Motor neuron (in vitro differentiated cells): ENCODE measurements around the gene TAF1B. TPM values are rescaled to one million over a fixed set of nuclear protein-coding genes. Genes with fewer than 3 reads are reported as not detected.

ENCODE experiments used
- ATAC-seq, 8 experiments: fragments of 200-7000 bp; cut with Tn5 transposase; replicated peaks in 6 of 8; 2 replicates each; pipeline ENCODE4 v1.8.0; 2021; ENCODE audit warnings: mild to moderate bottlenecking in 8 of 8, moderate library complexity in 8 of 8
- H3K27ac ChIP-seq, 2 donors: fragments of 250-450 bp; sonication (Bioruptor Pico); 2 replicates each; pipeline ENCODE4 v1.9.0; 2021; ENCODE audit warnings: antibody characterized with exemption in 2 of 2, mild to moderate bottlenecking in 2 of 2, moderate library complexity in 1 of 2
- H3K4me1 ChIP-seq, 2 donors: fragments of 250-450 bp; sonication (Bioruptor Pico); replicated peaks in 1 of 2; 2 replicates each; pipeline ENCODE4 v1.6.1; 2021; ENCODE audit warnings: antibody characterized with exemption in 2 of 2, mild to moderate bottlenecking in 2 of 2, moderate library complexity in 1 of 2
- H3K4me3 ChIP-seq, 5 donors: fragments of 250-450 bp; sonication (Bioruptor Pico); 2 replicates each; pipeline ENCODE4 v1.9.0; 2021; ENCODE audit warnings: antibody characterized with exemption in 5 of 5, mild to moderate bottlenecking in 5 of 5, moderate library complexity in 4 of 5
- WGBS, 10 experiments: fragments of 450-650 bp; shearing (Covaris generic); methylation state at CpG; one replicate each; pipeline ENCODE4 v1.0.0; 2022; 5-methylcytosine and 5-hydroxymethylcytosine counted together
- in situ Hi-C, 9 experiments: fragments of 400-800 bp; cut with MboI; loops; one replicate each; pipeline ENCODE4 v1.15.0; 2021; ENCODE audit warnings: low sequenced_read_pairs in 9 of 9, low pct_unique_long_range_greater_than_20kb in 2 of 9; ENCODE audit not compliant: unreplicated experiment in 9 of 9
- total RNA-seq, 8 experiments: library from RNA; unstranded; fragments of 300-600 nt; gene quantifications; 2 replicates each; pipeline versions ENCODE4 v1.2.3 to v1.2.4, GENCODE V29; 2022

TAF1B gene
- 10 to 100 TPM; 11.8 to 33.1 (median 16.8) TPM for total RNA-seq

- H3K27ac ChIP-seq: peak within 1 kb of the TSS; percentile 74 to 82
- peak within 1 kb of the TSS; percentile 60 to 96 (median 90) for H3K4me3 ChIP-seq
- ATAC-seq: peak; percentile 85 to 96 (median 92)
- in situ Hi-C loops: no loop called here
- WGBS, 10 experiments: 0 to 2% (median 0%) methylated on average over 1 to 36 of the region's 70 CpGs; no CpG with 5 or more reads in 4 of the 10 experiments
- H3K4me1 ChIP-seq: peaks cover 9% of the 10 kb centered on the region in 2 donors
These were observed at the start of gene TAF1B for GRCh38 chr2:9843229-9844035. Gene TAF1B (plus strand): TSS chr2:9843474. CDS start chr2:9843542, 68 bp downstream.

- ATAC-seq: no peak
- peaks cover 11 to 13% of the 10 kb centered on the region in 2 donors for H3K4me1 ChIP-seq
- in situ Hi-C loops: no loop called here
- WGBS, 10 experiments: 40 to 100% (median 82%) methylated on average over 1 to 5 of the region's 17 CpGs; no CpG with 5 or more reads in 2 of the 10 experiments
- H3K4me3 ChIP-seq: no peak overlapping the region
- H3K27ac ChIP-seq: no peak overlapping the region
These were observed 49.2 kb upstream of the TAF1B start for GRCh38 chr2:9793918-9794717.

GRCh38 chr2:9795071-9795470 lies 48.2 kb upstream of the TAF1B start:
- in situ Hi-C loops: no loop called here
- Histone ChIP-seq H3K4me3 (no peak overlapping the region), H3K4me1 (peaks cover 11 to 13% of the 10 kb centered on the region in 2 donors), H3K27ac (no peak overlapping the region)
- WGBS, 10 experiments: 60 to 80% (median 71%) methylated on average over 1 to 3 of the region's 6 CpGs; no CpG with 5 or more reads in 6 of the 10 experiments
- ATAC-seq: no peak

- in situ Hi-C loops: no loop called here
- 58 to 90% (median 70%) methylated on average over 2 to 6 of the region's 13 CpGs; no CpG with 5 or more reads in 1 of the 10 experiments for WGBS, 10 experiments
- Histone ChIP-seq H3K4me3 (no peak overlapping the region), H3K4me1 (peaks cover 13 to 16% of the 10 kb centered on the region in 2 donors), H3K27ac (no peak overlapping the region)
- ATAC-seq: no peak
These were observed 46.9 kb upstream of the TAF1B start for GRCh38 chr2:9796056-9797010.

GRCh38 chr2:9797086-9797485 lies 46.2 kb upstream of the TAF1B start:
- H3K27ac ChIP-seq: no peak overlapping the region
- WGBS, 10 experiments: 43 to 100% (median 70%) methylated on average over 1 to 3 of the region's 4 CpGs; no CpG with 5 or more reads in 6 of the 10 experiments
- peaks cover 13 to 16% of the 10 kb centered on the region in 2 donors for H3K4me1 ChIP-seq
- no peak overlapping the region for H3K4me3 ChIP-seq
- no peak for ATAC-seq
- in situ Hi-C loops: no loop called here

GRCh38 chr2:9797681-9798556 lies 45.4 kb upstream of the TAF1B start:
- no peak for ATAC-seq
- no peak overlapping the region for H3K4me3 ChIP-seq
- peaks cover 13 to 16% of the 10 kb centered on the region in 2 donors for H3K4me1 ChIP-seq
- H3K27ac ChIP-seq: no peak overlapping the region
- in situ Hi-C loops: no loop called here
- WGBS, 10 experiments: 50 to 100% (median 86%) methylated on average over 1 to 10 of the region's 18 CpGs; no CpG with 5 or more reads in 3 of the 10 experiments

- WGBS, 10 experiments: 74 to 100% (median 92%) methylated on average over 2 to 8 of the region's 11 CpGs; no CpG with 5 or more reads in 1 of the 10 experiments
- in situ Hi-C loops: no loop called here
- ATAC-seq: no peak
- Histone ChIP-seq H3K4me1 (peaks cover 13 to 16% of the 10 kb centered on the region in 2 donors), H3K27ac (no peak overlapping the region), H3K4me3 (no peak overlapping the region)
These were observed 44.2 kb upstream of the TAF1B start for GRCh38 chr2:9799011-9799596.

GRCh38 chr2:9799729-9800632 lies 43.3 kb upstream of the TAF1B start:
- in situ Hi-C loops: loop anchor here in 5 of 9 experiments (25.0 kb wide), 3 partner anchors 237 to 637 kb away; partner anchors contain the start of genes KLF11 (in 3 of the 5) and ODC1 (in 1 of the 5)

GRCh38 chr2:9800639-9800974 lies 42.7 kb upstream of the TAF1B start:
- Histone ChIP-seq H3K4me1 (peaks cover 16% of the 10 kb centered on the region in 2 donors), H3K4me3 (no peak overlapping the region), H3K27ac (no peak overlapping the region)
- WGBS, 10 experiments: 90% methylated on average over 2 of the region's 5 CpGs; no CpG with 5 or more reads in 9 of the 10 experiments
- ATAC-seq: peak in 1 of 8 experiments; percentile 7
- in situ Hi-C loops: loop anchor here in 5 of 9 experiments (25.0 kb wide), 3 partner anchors 237 to 637 kb away; partner anchors contain the start of genes KLF11 (in 3 of the 5) and ODC1 (in 1 of the 5)

More at GRCh38 chr2:9799729-9800632, 43.3 kb upstream of the TAF1B start:
- peak; percentile 60 to 95 (median 87) for ATAC-seq
- 0 to 100% (median 38%) methylated on average over 1 to 7 of the region's 14 CpGs; no CpG with 5 or more reads in 6 of the 10 experiments for WGBS, 10 experiments
- H3K4me3 ChIP-seq: no peak overlapping the region
- no peak overlapping the region for H3K27ac ChIP-seq
- H3K4me1 ChIP-seq: peaks cover 13 to 16% of the 10 kb centered on the region in 2 donors

- Histone ChIP-seq H3K4me1 (peaks cover 15 to 22% of the 10 kb centered on the region in 2 donors), H3K27ac (no peak overlapping the region), H3K4me3 (no peak overlapping the region)
- in situ Hi-C loops: loop anchor here in 5 of 9 experiments (25.0 kb wide), 3 partner anchors 236 to 636 kb away; partner anchors contain the start of genes KLF11 (in 3 of the 5) and ODC1 (in 1 of the 5)
- 20 to 80% (median 67%) methylated on average over 1 to 6 of the region's 25 CpGs; no CpG with 5 or more reads in 6 of the 10 experiments for WGBS, 10 experiments
- peak in 7 of 8 experiments; percentile 14 to 37 (median 32) for ATAC-seq
These were observed 42.1 kb upstream of the TAF1B start for GRCh38 chr2:9800975-9801726.
